HEK293 (cell line): Measurements from ENCODE around the gene PGBD1.

Experiments used
- CTCF ChIA-PET: fragments of 350-600 bp; formaldehyde crosslinking; extraction: SDS; loops from one replicate; lab custom pipeline; 2021; ENCODE audit warnings: antibody characterized with exemption; lab: Yijun Ruan, JAX
- POLR2A ChIA-PET: fragments of 300-600 bp; formaldehyde crosslinking; extraction: SDS; loops from one replicate; lab custom pipeline; 2020; ENCODE audit warnings: antibody characterized with exemption, inconsistent platforms; lab: Yijun Ruan, JAX
- H3K27ac ChIP-seq: fragments of 200-500 bp; sonication (Bioruptor generic); 2 replicates; pipeline ENCODE4 v1.5.1; 2014; ENCODE audit warnings: low read depth, low read length, control low read depth, inconsistent platforms; ENCODE audit errors: extremely low read depth
- H3K36me3 ChIP-seq, 2 experiments: fragments of 200-500 bp in 1 of 2; sonication (Bioruptor generic) in 1 of 2; 1 replicate in 1 of 2; 2 replicates in 1 of 2; pipeline ENCODE4 v1.5.1; 2014 to 2017; ENCODE audit warnings: inconsistent platforms in 2 of 2, low read length in 2 of 2; ENCODE audit not compliant: control insufficient read depth in 2 of 2, insufficient read depth in 1 of 2
- H3K4me1 ChIP-seq: fragments of 200-500 bp; sonication (Bioruptor generic); 2 replicates; pipeline ENCODE4 v1.5.1; 2014; ENCODE audit warnings: mild to moderate bottlenecking, low read length, inconsistent platforms; ENCODE audit not compliant: control insufficient read depth, insufficient read depth
- H3K4me3 ChIP-seq: 2 replicates; pipeline ENCODE4 v1.5.1; 2011; ENCODE audit warnings: low read depth, mild to moderate bottlenecking, control low read depth, low read length, moderate library complexity
- H3K9me3 ChIP-seq: fragments of 200-500 bp; sonication (Bioruptor generic); 2 replicates; pipeline ENCODE4 v1.5.1; 2014; ENCODE audit warnings: low read depth, low read length, inconsistent platforms; ENCODE audit not compliant: control insufficient read depth, insufficient read depth
- FEZF1 ChIP-seq: fragments of 450-650 bp; formaldehyde crosslinking; IDR thresholded peaks from 2 replicates; pipeline ENCODE4 v1.5.1; 2016; ENCODE audit warnings: missing biosample characterization, missing genetic modification characterization
- GLIS2 ChIP-seq: fragments of 450-650 bp; formaldehyde crosslinking; IDR thresholded peaks from 2 replicates; pipeline ENCODE4 v1.5.1; 2016; ENCODE audit warnings: missing biosample characterization, missing genetic modification characterization
- MZF1 ChIP-seq: fragments of 450-650 bp; formaldehyde crosslinking; IDR thresholded peaks from 2 replicates; pipeline ENCODE4 v1.5.1; 2017; ENCODE audit warnings: missing biosample characterization, missing genetic modification characterization, borderline replicate concordance
- OVOL3 ChIP-seq: fragments of 450-650 bp; formaldehyde crosslinking; IDR thresholded peaks from 2 replicates; pipeline ENCODE4 v1.5.1; 2016; ENCODE audit warnings: missing biosample characterization, missing genetic modification characterization
- SCRT2 ChIP-seq: fragments of 450-650 bp; formaldehyde crosslinking; IDR thresholded peaks from 2 replicates; pipeline ENCODE4 v1.5.1; 2016; ENCODE audit warnings: missing biosample characterization, missing genetic modification characterization
- SETDB1 ChIP-seq: IDR thresholded peaks from one replicate; pipeline ENCODE4 v1.6.1; 2017; ENCODE audit warnings: mild to moderate bottlenecking, low read length, moderate library complexity, mixed read lengths; ENCODE audit not compliant: insufficient read length
- YY1 ChIP-seq: fragments of 450-650 bp; formaldehyde crosslinking; IDR thresholded peaks from 2 replicates; pipeline ENCODE4 v1.5.1; 2018; ENCODE audit warnings: missing biosample characterization, missing genetic modification characterization
- ZBTB48 ChIP-seq: fragments of 450-650 bp; formaldehyde crosslinking; IDR thresholded peaks from 2 replicates; pipeline ENCODE4 v1.5.1; 2016; ENCODE audit warnings: missing biosample characterization, missing genetic modification characterization
- ZNF132 ChIP-seq: fragments of 450-650 bp; formaldehyde crosslinking; IDR thresholded peaks from 2 replicates; pipeline ENCODE4 v1.5.1; 2017; ENCODE audit warnings: missing biosample characterization, missing genetic modification characterization, borderline replicate concordance
- ZNF24 ChIP-seq: fragments of 450-650 bp; formaldehyde crosslinking; IDR thresholded peaks from 2 replicates; pipeline ENCODE4 v1.5.1; 2016; ENCODE audit warnings: missing biosample characterization, missing genetic modification characterization
- ZNF341 ChIP-seq: fragments of 450-650 bp; formaldehyde crosslinking; IDR thresholded peaks from 2 replicates; pipeline ENCODE4; 2016; ENCODE audit warnings: low read depth, missing biosample characterization, missing genetic modification characterization
- ZNF398 ChIP-seq: fragments of 450-650 bp; formaldehyde crosslinking; IDR thresholded peaks from 2 replicates; pipeline ENCODE4 v1.5.1; 2017; ENCODE audit warnings: missing biosample characterization, missing genetic modification characterization
- ZNF449 ChIP-seq: fragments of 450-650 bp; formaldehyde crosslinking; IDR thresholded peaks from 2 replicates; pipeline ENCODE4 v1.5.1; 2017; ENCODE audit warnings: missing biosample characterization, mild to moderate bottlenecking, missing genetic modification characterization, moderate library complexity
- ZNF48 ChIP-seq: fragments of 450-650 bp; formaldehyde crosslinking; IDR thresholded peaks from 2 replicates; pipeline ENCODE4 v1.5.1; 2016; ENCODE audit warnings: missing biosample characterization, missing genetic modification characterization
- ZNF600 ChIP-seq: fragments of 450-650 bp; formaldehyde crosslinking; IDR thresholded peaks from 2 replicates; pipeline ENCODE4 v1.5.1; 2016; ENCODE audit warnings: missing biosample characterization, missing genetic modification characterization
- ZNF610 ChIP-seq: fragments of 450-650 bp; formaldehyde crosslinking; IDR thresholded peaks from 2 replicates; pipeline ENCODE4 v1.5.1; 2016; ENCODE audit warnings: missing biosample characterization, missing genetic modification characterization, borderline replicate concordance
- ZNF624 ChIP-seq: fragments of 450-650 bp; formaldehyde crosslinking; IDR thresholded peaks from 2 replicates; pipeline ENCODE4 v1.5.1; 2017; ENCODE audit warnings: missing biosample characterization, missing genetic modification characterization
- ZNF660 ChIP-seq: fragments of 450-650 bp; IDR thresholded peaks from 2 replicates; pipeline ENCODE4 v1.5.1; 2018; ENCODE audit warnings: missing biosample characterization, mild to moderate bottlenecking, missing genetic modification characterization
- ZSCAN30 ChIP-seq: fragments of 450-650 bp; IDR thresholded peaks from 2 replicates; pipeline ENCODE4 v1.5.1; 2018; ENCODE audit warnings: missing biosample characterization, mild to moderate bottlenecking, missing genetic modification characterization, moderate library complexity
- ZSCAN5A ChIP-seq: fragments of 450-650 bp; formaldehyde crosslinking; IDR thresholded peaks from 2 replicates; pipeline ENCODE4 v1.5.1; 2016; ENCODE audit warnings: missing biosample characterization, missing genetic modification characterization

Gene PGBD1

GRCh38 chr6:28335564-28336283 lies 54.4 kb downstream of the PGBD1 start, which contains the start of gene ZSCAN31 (continued):
- no peak for TF ChIP-seq ZSCAN5A
- peak; percentile 79 for TF ChIP-seq ZSCAN30 (tag by site-specific recombination)
- peak; percentile 38 for TF ChIP-seq SETDB1
- TF ChIP-seq GLIS2, result peak; percentile 79
- no peak for TF ChIP-seq ZNF398 (tag by site-specific recombination)
- no peak for TF ChIP-seq ZNF132 (tag by site-specific recombination)
- TF ChIP-seq, all 188 proteins: peak for 51

GRCh38 chr6:28336284-28337120 lies 55.1 kb downstream of the PGBD1 start:
- no peaks in the 10 kb centered on the region for H3K36me3 ChIP-seq
- TF ChIP-seq ZNF341 (peak; percentile 83), ZNF660 (peak; percentile 32; the same call in 1 of the 2 replicates), MZF1 (tag by site-specific recombination) (0 out of 2 replicates have a peak, but pooled peaks have one; percentile 56), ZNF624 (tag by site-specific recombination) (no peak), ZNF600 (tag by site-specific recombination) (peak; percentile 87), ZNF48 (tag by site-specific recombination) (no peak), ZNF24 (0 out of 2 replicates have a peak, but pooled peaks have one; percentile 18), ZBTB48 (tag by site-specific recombination) (no peak; the same call in 1 of the 2 replicates), SCRT2 (tag by site-specific recombination) (peak; percentile 42; the same call in 1 of the 2 replicates), ZNF610 (tag by site-specific recombination) (no peak), GLIS2 (0 out of 2 replicates have a peak, but pooled peaks have one; percentile 32), ZNF449 (tag by site-specific recombination) (0 out of 2 replicates have a peak, but pooled peaks have one; percentile 11), FEZF1 (tag by site-specific recombination) (peak; percentile 13; the same call in 1 of the 2 replicates), ZSCAN30 (tag by site-specific recombination) (0 out of 2 replicates have a peak, but pooled peaks have one; percentile 19), OVOL3 (peak; percentile 91; the same call in 1 of the 2 replicates), YY1 (peak; percentile 16; the same call in 1 of the 2 replicates)
- H3K4me3 ChIP-seq, result peak overlapping the region; percentile 78
- no peaks in the 10 kb centered on the region for H3K9me3 ChIP-seq
- ChIA-PET CTCF (interaction anchor here (0.6 to 0.9 kb wide), 3 partner anchors 10 to 128 kb away, joined by 3 to 5 read pairs (median 3); no protein-coding TSS in a partner anchor), POLR2A (interaction anchor here (0.5 to 4.0 kb wide), 18 partner anchors 9 to 527 kb away, joined by 3 to 37 read pairs (median 8); partner anchors contain the start of genes PGBD1, ZKSCAN3, ZKSCAN4 and ZKSCAN8)
- peak overlapping the region; percentile 88 for H3K27ac ChIP-seq
- peaks cover 4% of the 10 kb centered on the region; the same call in 1 of the 2 replicates for H3K4me1 ChIP-seq
